Measurements from ENCODE around the gene CHCHD6. TPM values are rescaled to one million over a fixed set of nuclear protein-coding genes. Genes with fewer than 3 reads are reported as not detected.

CHCHD6 gene
- total RNA-seq, 1 donor from 2014 or later, result 28.7 TPM

- DNase-seq (ENCODE audit: low read depth), result no peak
- Histone ChIP-seq H3K27me3 (ENCODE audit: control insufficient read depth, insufficient read depth, low read length) (peaks cover 38% of the 10 kb centered on the region), H3K36me3 (ENCODE audit: control insufficient read depth, insufficient read depth, low read length) (no peaks in the 10 kb centered on the region), H3K4me3 (ENCODE audit: low read depth, low read length) (no peak overlapping the region)
- no peak for TF ChIP-seq CTCF (IDR thresholded peaks at IDR 0.05; ENCODE audit: insufficient read depth, low read length, poor library complexity, severe bottlenecking)
Observed at GRCh38 chr3:126664591-126665214, 39.3 kb upstream of the CHCHD6 start.

- DNase-seq (ENCODE audit: low read depth), result no peak
- Histone ChIP-seq H3K27me3 (ENCODE audit: control insufficient read depth, insufficient read depth, low read length) (peaks cover 33% of the 10 kb centered on the region), H3K4me3 (ENCODE audit: low read depth, low read length) (no peak overlapping the region), H3K36me3 (ENCODE audit: control insufficient read depth, insufficient read depth, low read length) (no peaks in the 10 kb centered on the region)
- TF ChIP-seq CTCF (IDR thresholded peaks at IDR 0.05; ENCODE audit: insufficient read depth, low read length, poor library complexity, severe bottlenecking), result no peak
Observed at GRCh38 chr3:126665221-126665936, 38.7 kb upstream of the CHCHD6 start.

- Histone ChIP-seq H3K27me3 (ENCODE audit: control insufficient read depth, insufficient read depth, low read length) (peaks cover 28% of the 10 kb centered on the region), H3K36me3 (ENCODE audit: control insufficient read depth, insufficient read depth, low read length) (no peaks in the 10 kb centered on the region), H3K4me3 (ENCODE audit: low read depth, low read length) (no peak overlapping the region)
- DNase-seq (ENCODE audit: low read depth), result no peak
- TF ChIP-seq CTCF (IDR thresholded peaks at IDR 0.05; ENCODE audit: insufficient read depth, low read length, poor library complexity, severe bottlenecking), result no peak
Observed at GRCh38 chr3:126665959-126666657, 37.9 kb upstream of the CHCHD6 start.

- peaks cover 25% of the 10 kb centered on the region for H3K27me3 ChIP-seq (ENCODE audit: control insufficient read depth, insufficient read depth, low read length)
- no peaks in the 10 kb centered on the region for H3K36me3 ChIP-seq (ENCODE audit: control insufficient read depth, insufficient read depth, low read length)
- no peak for TF ChIP-seq CTCF (IDR thresholded peaks at IDR 0.05; ENCODE audit: insufficient read depth, low read length, poor library complexity, severe bottlenecking)
Observed at GRCh38 chr3:126666658-126667528, 37.1 kb upstream of the CHCHD6 start.

GRCh38 chr3:126667631-126668449 lies 36.2 kb upstream of the CHCHD6 start:
- no peak for DNase-seq (ENCODE audit: low read depth)
- Histone ChIP-seq H3K4me3 (ENCODE audit: low read depth, low read length) (no peak overlapping the region), H3K36me3 (ENCODE audit: control insufficient read depth, insufficient read depth, low read length) (no peaks in the 10 kb centered on the region), H3K27me3 (ENCODE audit: control insufficient read depth, insufficient read depth, low read length) (peaks cover 15% of the 10 kb centered on the region)
- no peak for TF ChIP-seq CTCF (IDR thresholded peaks at IDR 0.05; ENCODE audit: insufficient read depth, low read length, poor library complexity, severe bottlenecking)

More at GRCh38 chr3:126666658-126667528, 37.1 kb upstream of the CHCHD6 start:
- no peak for DNase-seq (ENCODE audit: low read depth)
- H3K4me3 ChIP-seq (ENCODE audit: low read depth, low read length), result no peak overlapping the region
